T-helper 22 cell (primary cell): ENCODE measurements around the gene TTI1.

Source experiments
- DNase-seq: peaks from one replicate; pipeline ENCODE4 v3.0.0-alpha.2; 2020; ENCODE audit warnings: low read depth

Gene TTI1

GRCh38 chr20:38033330-38034107 is at the start of gene TTI1, which contains the start of gene RPRD1B:
TSS of gene TTI1 (minus strand) at chr20:38033456. CDS start at chr20:38013816, 19,640 bp downstream.
TSS of gene RPRD1B (plus strand) at chr20:38033746. CDS start at chr20:38033948, 202 bp downstream.
- peak; percentile 79 for DNase-seq

GRCh38 chr20:38082894-38083293 is 49.6 kb upstream of the TTI1 start:
- no peak for DNase-seq

- no peak for DNase-seq
Observed at GRCh38 chr20:38081575-38081974, 48.3 kb upstream of the TTI1 start.

- no peak for DNase-seq
Observed at GRCh38 chr20:38079353-38079752, 46.1 kb upstream of the TTI1 start.

GRCh38 chr20:38078084-38078483 is 44.8 kb upstream of the TTI1 start:
- no peak for DNase-seq

GRCh38 chr20:38076548-38076947 is 43.3 kb upstream of the TTI1 start:
- no peak for DNase-seq

GRCh38 chr20:38075161-38075998 is 42.1 kb upstream of the TTI1 start:
- DNase-seq = no peak

GRCh38 chr20:38073307-38074071 is 40.2 kb upstream of the TTI1 start:
- DNase-seq = no peak

- no peak for DNase-seq
Observed at GRCh38 chr20:38072898-38073297, 39.6 kb upstream of the TTI1 start.

GRCh38 chr20:38067717-38068365 is 34.6 kb upstream of the TTI1 start:
- no peak for DNase-seq

GRCh38 chr20:38066969-38067716 is 33.9 kb upstream of the TTI1 start:
- DNase-seq = no peak

GRCh38 chr20:38065764-38066375 is 32.6 kb upstream of the TTI1 start:
- no peak for DNase-seq

- DNase-seq = no peak
Observed at GRCh38 chr20:38063911-38064530, 30.8 kb upstream of the TTI1 start.

- DNase-seq = no peak
Observed at GRCh38 chr20:38062890-38063289, 29.6 kb upstream of the TTI1 start.

GRCh38 chr20:38061109-38061508 is 27.9 kb upstream of the TTI1 start:
- no peak for DNase-seq

- DNase-seq = no peak
Observed at GRCh38 chr20:38060536-38060935, 27.3 kb upstream of the TTI1 start.

- no peak for DNase-seq
Observed at GRCh38 chr20:38059832-38060231, 26.6 kb upstream of the TTI1 start.

GRCh38 chr20:38057351-38057972 is 24.2 kb upstream of the TTI1 start:
- peak; percentile 45 for DNase-seq

- no peak for DNase-seq
Observed at GRCh38 chr20:38055848-38056247, 22.6 kb upstream of the TTI1 start.

GRCh38 chr20:38055294-38055693 is 22.0 kb upstream of the TTI1 start:
- DNase-seq = no peak
